ENCODE results near the gene PRPH2.
"Not testable (repeated sequence)": the region's sequence is repeated elsewhere in the genome, so short reads cannot be mapped to it uniquely, and the experiment has no call there.

Gene PRPH2

DNA sequence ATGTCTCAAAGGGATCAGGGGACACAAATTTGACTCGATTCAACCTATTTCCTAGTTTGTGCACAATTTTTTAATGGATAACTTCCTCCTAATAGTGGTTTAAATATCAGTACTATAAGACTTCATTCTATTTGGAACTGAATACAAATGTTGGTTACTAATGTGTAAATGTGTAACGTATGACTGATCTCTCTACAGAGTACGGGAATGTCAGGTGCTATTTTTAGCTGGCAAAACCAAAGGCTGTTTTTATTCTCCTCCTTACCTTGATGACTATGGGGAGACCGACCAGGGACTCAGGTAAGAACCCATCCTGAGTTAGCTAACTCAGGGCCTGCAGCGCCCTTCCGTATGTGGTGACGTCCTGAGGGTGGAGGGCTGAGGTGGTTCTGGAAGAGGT lies 33.0 kb downstream of the PRPH2 start:
- Histone ChIP-seq H3K27me3 (ENCODE audit: control insufficient read depth in 1 of 2, insufficient read depth in 2 of 2, low read length in 2 of 2) (no peaks in the 10 kb centered on the region), H3K9ac (ENCODE audit: low read depth in 1 of 2, low read length in 2 of 2) (no peak overlapping the region), H3K36me3 (ENCODE audit: control insufficient read depth in 1 of 2, insufficient read depth in 2 of 2, low read length in 2 of 2) (peaks cover 57 to 83% of the 10 kb centered on the region in 2 donors), H3K9me3 (ENCODE audit: control insufficient read depth in 1 of 2, low read length in 2 of 2) (no peaks in the 10 kb centered on the region), H3K27ac (ENCODE audit: low read depth, low read length) (no peak overlapping the region), H3K4me1 (ENCODE audit: control insufficient read depth in 1 of 2, insufficient read depth in 2 of 2, low read length in 2 of 2) (no peaks in the 10 kb centered on the region), H3K4me3 (ENCODE audit: low read depth in 1 of 2, low read length in 2 of 2) (no peak overlapping the region)

DNA sequence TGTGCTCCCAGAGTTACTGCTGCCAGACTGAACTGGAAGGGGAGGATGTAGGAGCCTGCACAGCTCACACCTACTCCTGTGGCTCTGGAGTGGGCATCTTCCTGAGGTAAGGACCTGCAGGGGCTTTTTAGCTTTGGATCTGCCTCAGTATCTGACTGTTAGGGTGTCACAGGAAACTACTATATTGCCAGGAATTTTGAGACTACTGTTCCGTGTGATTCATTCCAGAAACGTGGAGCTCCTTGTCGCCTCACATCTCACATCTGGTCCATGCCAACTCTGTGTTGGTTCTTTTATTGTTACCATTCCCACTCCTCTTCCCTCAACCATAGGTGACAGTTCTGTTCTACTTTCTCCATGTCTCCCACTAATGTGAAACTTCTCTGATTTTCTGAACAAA lies 34.1 kb downstream of the PRPH2 start:
- H3K9me3 ChIP-seq (ENCODE audit: control insufficient read depth in 1 of 2, low read length in 2 of 2): no peaks in the 10 kb centered on the region
- H3K27ac ChIP-seq (ENCODE audit: low read depth, low read length): no peak overlapping the region
- no peaks in the 10 kb centered on the region for H3K4me1 ChIP-seq (ENCODE audit: control insufficient read depth in 1 of 2, insufficient read depth in 2 of 2, low read length in 2 of 2)
- H3K9ac ChIP-seq (ENCODE audit: low read depth in 1 of 2, low read length in 2 of 2): no peak overlapping the region
- no peak overlapping the region for H3K4me3 ChIP-seq (ENCODE audit: low read depth in 1 of 2, low read length in 2 of 2)
- H3K36me3 ChIP-seq (ENCODE audit: control insufficient read depth in 1 of 2, insufficient read depth in 2 of 2, low read length in 2 of 2): peaks cover 58 to 79% of the 10 kb centered on the region in 2 donors
- H3K27me3 ChIP-seq (ENCODE audit: control insufficient read depth in 1 of 2, insufficient read depth in 2 of 2, low read length in 2 of 2): no peaks in the 10 kb centered on the region

DNA sequence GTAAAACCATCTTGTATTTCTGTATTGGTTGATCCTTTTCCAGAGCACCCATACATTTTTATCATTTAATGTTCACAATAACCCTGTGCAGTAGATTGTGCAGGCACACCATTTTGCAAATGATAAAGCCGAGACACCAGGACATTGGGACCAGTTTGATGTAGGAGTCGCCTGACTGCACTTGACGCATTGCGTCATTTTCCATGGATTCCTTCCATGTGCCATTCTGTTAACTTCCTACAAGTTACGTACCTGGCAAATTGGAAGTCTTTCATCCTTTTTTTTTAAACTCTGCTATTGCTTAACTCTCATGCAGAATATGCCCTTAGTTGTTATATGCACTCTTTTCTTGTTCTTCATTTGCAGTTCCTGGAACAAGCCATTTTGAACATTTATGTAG lies 43.0 kb downstream of the PRPH2 start:
- H3K27me3 ChIP-seq (ENCODE audit: control insufficient read depth in 1 of 2, insufficient read depth in 2 of 2, low read length in 2 of 2): no peaks in the 10 kb centered on the region
- no peak overlapping the region for H3K4me3 ChIP-seq (ENCODE audit: low read depth in 1 of 2, low read length in 2 of 2)
- no peaks in the 10 kb centered on the region for H3K9me3 ChIP-seq (ENCODE audit: control insufficient read depth in 1 of 2, low read length in 2 of 2)
- H3K4me1 ChIP-seq (ENCODE audit: control insufficient read depth in 1 of 2, insufficient read depth in 2 of 2, low read length in 2 of 2): no peaks in the 10 kb centered on the region
- peaks cover 59 to 82% of the 10 kb centered on the region in 2 donors for H3K36me3 ChIP-seq (ENCODE audit: control insufficient read depth in 1 of 2, insufficient read depth in 2 of 2, low read length in 2 of 2)
- H3K27ac ChIP-seq (ENCODE audit: low read depth, low read length): no peak overlapping the region
- H3K9ac ChIP-seq (ENCODE audit: low read depth in 1 of 2, low read length in 2 of 2): no peak overlapping the region

- Histone ChIP-seq H3K4me3 (ENCODE audit: low read depth in 1 of 2, low read length in 2 of 2) (no peak overlapping the region), H3K36me3 (ENCODE audit: control insufficient read depth in 1 of 2, insufficient read depth in 2 of 2, low read length in 2 of 2) (peaks cover 66 to 95% of the 10 kb centered on the region in 2 donors), H3K27me3 (ENCODE audit: control insufficient read depth in 1 of 2, insufficient read depth in 2 of 2, low read length in 2 of 2) (no peaks in the 10 kb centered on the region), H3K27ac (ENCODE audit: low read depth, low read length) (no peak overlapping the region), H3K9me3 (ENCODE audit: control insufficient read depth in 1 of 2, low read length in 2 of 2) (no peaks in the 10 kb centered on the region), H3K4me1 (ENCODE audit: control insufficient read depth in 1 of 2, insufficient read depth in 2 of 2, low read length in 2 of 2) (no peaks in the 10 kb centered on the region), H3K9ac (ENCODE audit: low read depth in 1 of 2, low read length in 2 of 2) (no peak overlapping the region)
Observed at GRCh38 chr6:42674780-42675179, 47.6 kb downstream of the PRPH2 start.

GRCh38 chr6:42674368-42674767 lies 48.0 kb downstream of the PRPH2 start:
- peaks cover 66 to 95% of the 10 kb centered on the region in 2 donors for H3K36me3 ChIP-seq (ENCODE audit: control insufficient read depth in 1 of 2, insufficient read depth in 2 of 2, low read length in 2 of 2)
- H3K27ac ChIP-seq (ENCODE audit: low read depth, low read length); H3K4me3 ChIP-seq (ENCODE audit: low read depth in 1 of 2, low read length in 2 of 2); H3K27me3 ChIP-seq (ENCODE audit: control insufficient read depth in 1 of 2, insufficient read depth in 2 of 2, low read length in 2 of 2); H3K9ac ChIP-seq (ENCODE audit: low read depth in 1 of 2, low read length in 2 of 2); H3K4me1 ChIP-seq (ENCODE audit: control insufficient read depth in 1 of 2, insufficient read depth in 2 of 2, low read length in 2 of 2); H3K9me3 ChIP-seq (ENCODE audit: control insufficient read depth in 1 of 2, low read length in 2 of 2): not testable (repeated sequence)

- no peaks in the 10 kb centered on the region for H3K27me3 ChIP-seq (ENCODE audit: control insufficient read depth in 1 of 2, insufficient read depth in 2 of 2, low read length in 2 of 2)
- no peak overlapping the region for H3K4me3 ChIP-seq (ENCODE audit: low read depth in 1 of 2, low read length in 2 of 2)
- H3K4me1 ChIP-seq (ENCODE audit: control insufficient read depth in 1 of 2, insufficient read depth in 2 of 2, low read length in 2 of 2): no peaks in the 10 kb centered on the region
- peaks cover 51 to 74% of the 10 kb centered on the region in 2 donors for H3K36me3 ChIP-seq (ENCODE audit: control insufficient read depth in 1 of 2, insufficient read depth in 2 of 2, low read length in 2 of 2)
- H3K9ac ChIP-seq (ENCODE audit: low read depth in 1 of 2, low read length in 2 of 2): no peak overlapping the region
- H3K9me3 ChIP-seq (ENCODE audit: control insufficient read depth in 1 of 2, low read length in 2 of 2): no peaks in the 10 kb centered on the region
- H3K27ac ChIP-seq (ENCODE audit: low read depth, low read length): no peak overlapping the region
Observed at GRCh38 chr6:42664718-42665117, 57.7 kb downstream of the PRPH2 start.

DNA sequence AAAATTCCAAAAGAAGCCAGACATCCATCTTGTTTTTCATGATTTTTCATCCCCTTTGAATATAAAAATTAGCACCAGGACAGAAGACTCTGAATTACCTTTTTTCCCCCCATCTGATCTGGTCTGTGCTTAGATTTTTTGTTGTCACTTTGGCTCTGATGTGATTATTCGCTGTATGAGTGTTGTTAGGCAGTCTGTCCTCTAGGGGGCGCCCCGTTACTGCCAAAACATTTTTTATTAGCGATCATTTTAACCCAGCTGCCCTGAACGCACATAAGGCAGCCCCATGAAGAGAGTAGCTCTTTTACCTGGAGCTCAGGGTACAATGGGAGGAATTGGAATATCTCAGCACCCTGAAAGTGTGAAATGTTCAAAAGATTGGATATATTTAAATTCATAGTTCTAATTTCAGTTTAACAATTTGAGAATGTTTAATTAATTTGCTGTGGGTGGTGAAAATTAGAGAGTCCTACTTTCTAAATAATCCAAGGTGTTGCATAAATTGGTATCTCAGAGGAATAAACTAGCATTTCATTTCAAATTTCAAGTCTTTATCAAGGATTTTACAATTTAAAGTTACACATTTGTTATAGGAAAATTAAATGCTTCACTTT lies 60.8 kb downstream of the PRPH2 start:
- no peak overlapping the region for H3K9ac ChIP-seq (ENCODE audit: low read depth in 1 of 2, low read length in 2 of 2)
- H3K4me3 ChIP-seq (ENCODE audit: low read depth in 1 of 2, low read length in 2 of 2): no peak overlapping the region
- H3K9me3 ChIP-seq (ENCODE audit: control insufficient read depth in 1 of 2, low read length in 2 of 2): no peaks in the 10 kb centered on the region
- H3K4me1 ChIP-seq (ENCODE audit: control insufficient read depth in 1 of 2, insufficient read depth in 2 of 2, low read length in 2 of 2): no peaks in the 10 kb centered on the region
- no peak overlapping the region for H3K27ac ChIP-seq (ENCODE audit: low read depth, low read length)
- H3K27me3 ChIP-seq (ENCODE audit: control insufficient read depth in 1 of 2, insufficient read depth in 2 of 2, low read length in 2 of 2): no peaks in the 10 kb centered on the region
- peaks cover 57 to 73% of the 10 kb centered on the region in 2 donors for H3K36me3 ChIP-seq (ENCODE audit: control insufficient read depth in 1 of 2, insufficient read depth in 2 of 2, low read length in 2 of 2)

GRCh38 chr6:42659806-42660205 lies 62.6 kb downstream of the PRPH2 start:
- Histone ChIP-seq H3K36me3 (ENCODE audit: control insufficient read depth in 1 of 2, insufficient read depth in 2 of 2, low read length in 2 of 2) (peaks cover 43 to 65% of the 10 kb centered on the region in 2 donors), H3K4me3 (ENCODE audit: low read depth in 1 of 2, low read length in 2 of 2) (no peak overlapping the region), H3K9me3 (ENCODE audit: control insufficient read depth in 1 of 2, low read length in 2 of 2) (no peaks in the 10 kb centered on the region), H3K27ac (ENCODE audit: low read depth, low read length) (no peak overlapping the region), H3K27me3 (ENCODE audit: control insufficient read depth in 1 of 2, insufficient read depth in 2 of 2, low read length in 2 of 2) (no peaks in the 10 kb centered on the region), H3K9ac (ENCODE audit: low read depth in 1 of 2, low read length in 2 of 2) (no peak overlapping the region), H3K4me1 (ENCODE audit: control insufficient read depth in 1 of 2, insufficient read depth in 2 of 2, low read length in 2 of 2) (no peaks in the 10 kb centered on the region)

DNA sequence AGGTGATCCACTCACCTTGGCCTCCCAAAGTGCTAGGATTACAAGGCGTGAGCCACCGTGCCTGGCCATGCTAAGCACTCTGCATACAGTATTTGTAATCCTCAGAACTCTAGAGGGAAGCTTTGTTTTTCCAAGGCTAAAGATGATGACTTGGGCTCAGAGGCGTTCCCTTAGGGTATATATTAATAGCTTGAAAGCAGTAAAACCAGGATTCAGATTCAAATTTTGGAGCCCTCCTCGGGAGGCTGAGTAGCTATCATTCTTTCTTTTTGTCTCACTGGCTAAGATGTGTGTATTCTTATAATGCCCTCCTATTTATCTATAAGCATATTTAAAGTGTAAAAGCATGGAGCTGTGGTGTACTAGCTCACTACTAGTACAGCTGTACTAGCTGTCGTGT lies 68.5 kb downstream of the PRPH2 start:
- no peaks in the 10 kb centered on the region for H3K27me3 ChIP-seq (ENCODE audit: control insufficient read depth in 1 of 2, insufficient read depth in 2 of 2, low read length in 2 of 2)
- H3K4me1 ChIP-seq (ENCODE audit: control insufficient read depth in 1 of 2, insufficient read depth in 2 of 2, low read length in 2 of 2): no peaks in the 10 kb centered on the region
- H3K9me3 ChIP-seq (ENCODE audit: control insufficient read depth in 1 of 2, low read length in 2 of 2): no peaks in the 10 kb centered on the region
- H3K9ac ChIP-seq (ENCODE audit: low read depth in 1 of 2, low read length in 2 of 2): no peak overlapping the region
- peaks cover 33 to 69% of the 10 kb centered on the region in 2 donors for H3K36me3 ChIP-seq (ENCODE audit: control insufficient read depth in 1 of 2, insufficient read depth in 2 of 2, low read length in 2 of 2)
- H3K4me3 ChIP-seq (ENCODE audit: low read depth in 1 of 2, low read length in 2 of 2): no peak overlapping the region
- H3K27ac ChIP-seq (ENCODE audit: low read depth, low read length): no peak overlapping the region

DNA sequence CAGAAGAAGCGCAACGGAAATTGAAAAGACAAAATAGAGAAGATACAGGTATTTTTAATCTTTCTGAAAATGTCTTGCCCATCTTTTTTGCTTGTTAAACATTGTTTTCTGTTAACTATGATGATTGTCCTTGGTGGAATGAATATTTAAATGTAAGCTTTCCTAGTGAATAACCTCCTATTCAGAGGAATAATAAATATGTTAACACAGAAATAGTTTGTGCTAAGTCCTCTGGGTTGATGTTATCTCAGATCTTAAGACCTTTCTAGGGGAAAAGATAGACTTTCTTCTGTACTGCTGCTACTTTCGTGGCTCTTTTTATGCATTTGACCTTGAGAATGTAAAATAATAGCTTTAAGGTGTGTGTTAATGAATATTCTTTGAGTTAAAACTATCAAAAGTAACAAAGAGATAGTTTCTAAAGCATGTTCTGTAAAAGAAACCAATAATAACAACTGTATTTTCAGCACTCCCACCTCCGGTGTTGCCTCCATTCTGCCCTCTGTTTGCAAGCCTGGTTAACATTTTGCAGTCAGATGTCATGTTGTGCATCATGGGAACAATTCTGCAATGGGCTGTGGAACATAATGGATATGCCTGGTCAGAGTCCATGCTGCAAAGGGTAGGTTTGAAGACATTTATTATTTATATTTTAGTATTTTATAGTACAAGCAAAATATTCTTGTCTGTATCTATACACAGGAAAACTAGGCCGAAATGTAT lies 70.2 kb downstream of the PRPH2 start:
- Histone ChIP-seq H3K27ac (ENCODE audit: low read depth, low read length) (no peak overlapping the region), H3K9ac (ENCODE audit: low read depth in 1 of 2, low read length in 2 of 2) (no peak overlapping the region)

More for the DNA sequence above, 70.2 kb downstream of the PRPH2 start:
- no peaks in the 10 kb centered on the region for H3K4me1 ChIP-seq (ENCODE audit: control insufficient read depth in 1 of 2, insufficient read depth in 2 of 2, low read length in 2 of 2)
- H3K36me3 ChIP-seq (ENCODE audit: control insufficient read depth in 1 of 2, insufficient read depth in 2 of 2, low read length in 2 of 2): peaks cover 31 to 63% of the 10 kb centered on the region in 2 donors
- no peaks in the 10 kb centered on the region for H3K9me3 ChIP-seq (ENCODE audit: control insufficient read depth in 1 of 2, low read length in 2 of 2)
- H3K4me3 ChIP-seq (ENCODE audit: low read depth in 1 of 2, low read length in 2 of 2): no peak overlapping the region
- H3K27me3 ChIP-seq (ENCODE audit: control insufficient read depth in 1 of 2, insufficient read depth in 2 of 2, low read length in 2 of 2): no peaks in the 10 kb centered on the region
